Stimulated activated CD8-positive, alpha-beta memory T cell treated with anti-CD3 and anti-CD28 coated beads, Interleukin-7, amount 100 ng/mL, for 48 hours (primary cell): ENCODE data around the gene ALMS1.
"Not testable (repeated sequence)": the region's sequence is repeated elsewhere in the genome, so short reads cannot be mapped to it uniquely, and the experiment has no call there.

ENCODE experiments used
- DNase-seq, 2 donors: peaks; one replicate each; pipeline ENCODE4 v3.0.0-alpha.2; 2020; ENCODE audit warnings: low read depth in 1 of 2; ENCODE audit errors: extremely low read depth in 1 of 2

Gene ALMS1

DNA sequence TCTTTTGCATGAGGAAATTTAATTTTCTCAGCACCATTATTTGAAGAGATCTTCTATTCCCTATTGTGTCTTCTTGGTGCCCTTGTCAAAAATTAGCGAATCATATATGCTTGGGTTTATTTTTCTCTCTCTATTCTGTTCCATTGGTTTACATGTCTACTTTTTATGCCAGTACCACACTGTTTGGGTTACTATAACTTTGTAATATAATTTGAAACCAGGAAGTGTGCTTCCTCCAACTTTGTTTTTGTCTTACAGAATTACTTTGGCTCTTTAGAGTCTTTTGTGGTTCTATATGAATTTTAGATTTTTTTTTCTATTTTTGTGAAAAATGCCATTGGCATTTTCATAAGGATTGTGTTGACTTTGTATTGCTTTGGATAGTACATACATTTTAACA is 17.6 kb downstream of the ALMS1 start:
- DNase-seq: no peak

DNA sequence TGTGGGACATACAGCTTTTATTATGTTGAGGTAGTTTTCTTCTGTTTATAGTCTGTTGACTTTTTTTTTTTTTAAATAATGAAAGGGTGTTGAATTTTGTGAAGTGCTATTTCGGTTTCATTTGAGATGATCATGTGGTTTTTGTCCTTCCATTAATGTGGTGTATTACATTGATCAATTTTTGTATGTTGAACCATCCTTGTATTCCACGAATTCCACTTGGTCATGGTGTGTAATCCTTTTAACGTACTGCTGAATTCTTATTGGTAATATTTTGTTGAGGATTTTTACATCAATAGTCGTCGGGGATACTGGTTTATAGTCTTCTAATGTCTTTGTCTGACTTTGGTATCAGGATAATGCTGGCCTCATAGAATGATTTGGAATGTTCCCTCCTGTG is 18.8 kb downstream of the ALMS1 start:
- DNase-seq: no peak

GRCh38 chr2:73406996-73407395 is 21.4 kb downstream of the ALMS1 start:
- DNase-seq: no peak

- no peak for DNase-seq
Measured at GRCh38 chr2:73408198-73408597, 22.6 kb downstream of the ALMS1 start.

DNA sequence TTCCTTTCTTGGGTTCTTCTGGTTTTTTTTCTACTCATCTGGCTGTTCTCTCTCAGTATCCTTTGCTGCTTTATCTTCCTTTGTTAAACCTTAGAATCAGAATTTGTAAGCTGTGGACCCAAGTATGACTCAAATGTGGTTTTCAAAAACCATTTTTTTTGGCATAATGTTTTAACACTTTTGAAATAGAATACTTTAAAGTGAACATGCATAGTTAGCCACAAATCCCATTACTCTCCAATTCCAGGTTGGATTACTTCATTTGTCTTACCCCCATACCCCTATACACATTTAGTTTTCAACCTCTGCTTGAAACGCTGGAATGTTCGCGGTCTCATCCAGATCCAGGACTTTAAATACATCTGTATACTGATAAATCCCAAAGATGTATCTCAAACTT is 29.1 kb downstream of the ALMS1 start:
- DNase-seq: no peak

- DNase-seq: no peak
Measured at GRCh38 chr2:73415906-73416305, 30.3 kb downstream of the ALMS1 start.

DNA sequence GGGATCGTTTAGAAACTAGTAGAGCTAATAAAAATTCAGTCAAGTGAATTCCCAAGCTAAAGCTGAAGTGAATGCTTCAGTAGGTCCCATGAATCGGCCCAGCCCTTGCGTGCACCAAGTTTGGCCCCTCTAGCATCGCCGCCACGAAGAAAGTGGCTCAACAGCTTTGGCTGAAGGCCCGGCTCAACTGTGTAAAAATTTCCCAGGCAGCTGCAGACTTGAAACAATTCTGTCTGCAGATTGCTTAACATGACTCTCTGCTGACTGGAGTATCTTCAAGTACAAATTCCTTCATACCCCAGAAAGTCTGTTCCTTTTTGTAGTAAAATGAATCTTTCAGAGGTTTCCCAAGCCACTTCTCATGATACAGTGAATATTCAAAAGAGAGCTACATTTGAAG is 32.7 kb downstream of the ALMS1 start:
- no peak for DNase-seq

GRCh38 chr2:73423913-73424312 is 38.3 kb downstream of the ALMS1 start:
- DNase-seq: no peak

GRCh38 chr2:73426176-73426575 is 40.5 kb downstream of the ALMS1 start:
- no peak for DNase-seq

DNA sequence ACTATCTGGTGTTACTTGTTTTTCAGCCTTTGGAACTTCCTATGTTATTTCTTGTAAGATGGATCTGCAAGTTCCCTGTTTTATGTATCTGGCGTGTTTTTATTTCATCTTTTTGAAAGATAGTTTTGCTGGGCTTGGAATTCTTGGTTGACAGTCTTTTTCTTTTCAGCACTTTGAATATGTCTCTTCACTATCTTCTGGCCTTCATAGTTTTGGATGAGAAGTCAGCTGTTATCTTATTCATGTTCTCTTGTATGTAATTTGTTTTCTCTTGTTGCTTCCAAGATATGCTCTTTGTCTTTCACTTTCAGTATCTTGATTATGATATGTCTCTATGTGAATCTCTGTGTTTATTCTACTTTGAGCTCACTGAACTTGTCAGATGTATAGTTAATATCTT is 50.4 kb downstream of the ALMS1 start:
- DNase-seq: no peak

- no peak for DNase-seq
Measured at GRCh38 chr2:73444202-73444601, 58.6 kb downstream of the ALMS1 start.

GRCh38 chr2:73448856-73449255 is 63.2 kb downstream of the ALMS1 start:
- DNase-seq: no peak

- no peak for DNase-seq
Measured at GRCh38 chr2:73449404-73449803, 63.8 kb downstream of the ALMS1 start.

DNA sequence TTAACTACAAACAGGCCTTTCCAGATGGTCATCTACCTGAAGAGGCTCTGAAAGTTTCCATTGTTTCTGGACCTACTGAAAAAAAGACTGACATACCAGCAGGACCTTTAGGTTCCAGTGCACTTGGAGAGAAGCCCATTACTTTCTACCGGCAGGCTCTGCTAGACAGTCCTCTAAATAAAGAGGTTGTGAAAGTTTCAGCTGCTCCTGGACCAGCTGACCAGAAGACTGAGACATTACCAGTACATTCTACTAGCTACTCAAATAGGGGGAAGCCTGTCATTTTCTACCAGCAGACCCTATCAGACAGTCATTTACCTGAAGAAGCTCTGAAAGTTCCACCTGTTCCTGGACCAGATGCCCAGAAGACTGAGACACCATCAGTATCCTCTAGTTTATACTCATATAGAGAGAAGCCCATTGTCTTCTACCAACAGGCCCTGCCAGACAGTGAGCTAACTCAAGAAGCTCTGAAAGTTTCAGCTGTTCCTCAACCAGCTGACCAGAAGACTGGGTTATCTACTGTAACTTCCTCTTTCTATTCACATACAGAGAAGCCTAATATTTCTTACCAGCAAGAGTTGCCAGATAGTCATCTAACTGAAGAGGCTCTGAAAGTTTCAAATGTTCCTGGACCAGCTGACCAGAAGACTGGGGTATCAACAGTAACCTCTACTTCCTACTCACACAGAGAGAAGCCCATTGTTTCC is 65.8 kb downstream of the ALMS1 start:
- DNase-seq: no peak

DNA sequence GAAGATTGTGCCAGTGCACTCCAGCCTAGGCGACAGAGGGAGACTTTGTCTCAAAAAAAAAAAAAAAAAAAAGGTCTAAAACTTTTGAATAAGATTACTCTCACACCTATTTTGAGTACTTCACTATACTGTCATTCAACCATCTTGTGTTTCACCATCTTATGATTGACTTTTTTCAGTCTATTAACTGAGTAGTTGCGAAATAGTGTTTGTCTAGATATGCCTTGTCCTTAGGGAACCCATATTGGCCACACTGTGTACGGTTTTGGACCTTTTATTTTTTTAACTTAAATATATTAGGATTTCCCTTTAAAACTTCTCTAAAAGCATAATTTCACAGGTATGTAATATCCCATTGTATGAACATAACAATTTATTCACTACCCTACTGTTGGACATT is 72.3 kb downstream of the ALMS1 start:
- DNase-seq: no peak

DNA sequence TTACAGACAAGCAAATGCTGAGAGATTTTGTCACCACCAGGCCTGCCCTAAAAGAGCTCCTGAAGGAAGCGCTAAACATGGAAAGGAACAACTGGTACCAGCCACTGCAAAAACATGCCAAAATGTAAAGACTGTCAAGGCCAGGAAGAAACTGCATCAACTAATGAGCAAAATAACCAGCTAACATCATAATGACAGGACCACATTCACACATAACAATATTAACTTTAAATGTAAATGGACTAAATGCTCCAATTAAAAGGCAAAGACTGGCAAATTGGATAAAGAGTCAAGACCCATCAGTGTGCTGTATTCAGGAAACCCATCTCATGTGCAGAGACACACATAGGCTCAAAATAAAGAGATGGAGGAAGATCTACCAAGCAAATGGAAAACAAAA is 76.8 kb downstream of the ALMS1 start:
- not testable (repeated sequence) for DNase-seq

GRCh38 chr2:73468376-73468775 is 82.7 kb downstream of the ALMS1 start:
- no peak for DNase-seq

DNA sequence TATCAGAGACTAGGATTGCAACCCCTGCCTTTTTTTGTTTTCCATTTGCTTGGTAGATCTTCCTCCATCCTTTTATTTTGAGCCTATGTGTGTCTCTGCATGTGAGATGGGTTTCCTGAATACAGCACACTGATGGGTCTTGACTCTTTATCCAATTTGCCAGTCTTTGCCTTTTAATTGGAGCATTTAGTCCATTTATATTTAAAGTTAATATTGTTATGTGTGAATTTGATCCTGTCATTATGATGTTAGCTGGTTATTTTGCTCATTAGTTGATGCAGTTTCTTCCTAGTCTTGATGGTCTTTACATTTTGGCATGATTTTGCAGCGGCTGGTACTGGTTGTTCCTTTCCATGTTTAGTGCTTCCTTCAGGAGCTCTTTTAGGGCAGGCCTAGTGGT is 98.2 kb downstream of the ALMS1 start:
- not testable (repeated sequence) for DNase-seq

GRCh38 chr2:73487112-73487657 is 101.5 kb downstream of the ALMS1 start:
- DNase-seq: no peak

DNA sequence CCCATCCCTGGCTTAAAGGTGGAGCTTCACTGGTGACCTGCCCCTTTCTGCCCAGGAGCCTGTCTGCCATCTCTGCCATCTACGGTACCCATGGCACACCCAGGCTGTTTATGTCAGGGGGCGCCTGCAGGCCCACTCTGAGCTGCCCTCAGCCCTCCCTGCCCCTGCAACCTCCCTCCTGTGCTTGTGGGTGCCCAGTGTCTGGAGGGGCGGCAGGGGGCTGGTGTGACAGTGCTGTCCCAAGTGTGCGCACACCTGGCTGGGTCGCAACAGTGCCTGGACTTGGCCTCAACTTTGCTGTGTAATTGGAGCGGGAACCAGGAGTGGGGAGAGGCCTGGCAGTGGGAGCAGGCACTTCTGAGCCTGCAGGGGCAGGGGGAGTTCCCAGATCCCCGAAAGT is 102.4 kb downstream of the ALMS1 start:
- no peak for DNase-seq

DNA sequence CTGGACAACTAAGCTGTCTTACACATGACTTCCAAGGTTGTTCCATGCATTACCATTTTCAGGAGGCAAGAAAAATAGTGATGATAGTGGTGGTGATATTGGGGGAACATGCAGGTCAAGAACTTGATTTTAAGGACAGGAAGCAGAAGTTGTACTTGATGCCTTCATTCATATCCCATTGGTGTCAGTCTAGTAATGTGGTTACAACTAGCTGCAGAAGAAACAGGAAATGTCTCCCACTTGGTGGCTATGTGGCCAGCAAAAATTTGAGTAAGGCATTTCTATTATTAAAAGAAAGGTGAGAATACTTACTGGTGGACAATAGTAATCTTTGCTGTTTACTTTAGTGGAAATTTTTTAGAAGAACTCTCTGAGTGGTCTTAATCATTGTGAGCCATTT is 103.4 kb downstream of the ALMS1 start:
- DNase-seq: no peak

DNA sequence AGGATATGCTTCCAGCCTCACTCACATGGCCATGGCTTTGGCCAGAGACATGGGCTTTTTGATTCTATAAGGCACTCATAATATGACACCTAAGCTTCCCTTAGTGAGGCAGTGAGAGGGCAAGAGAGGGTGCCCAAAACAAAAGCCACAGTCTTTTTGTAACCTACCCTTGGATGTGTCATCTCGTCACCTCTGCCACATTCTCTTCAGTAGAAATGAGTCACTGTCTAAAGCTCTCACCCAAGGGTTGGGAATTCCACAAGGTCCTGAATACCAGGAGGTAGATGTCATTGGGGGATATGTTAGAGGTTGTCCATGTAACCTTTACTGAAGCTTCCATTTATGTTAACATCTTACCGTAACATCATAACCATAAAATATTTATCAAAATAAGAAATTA is 108.4 kb downstream of the ALMS1 start:
- DNase-seq: no peak

- DNase-seq: no peak
Measured at GRCh38 chr2:73503992-73504570, 118.4 kb downstream of the ALMS1 start.
